SHP77 treated with DMSO at 0.1 percent for 48 hours (cell line): ENCODE data around the gene FIZ1.
A peak's percentile ranks its signal among the peaks of the same experiment; 100 is the strongest.

Source experiments
- DNase-seq: peaks from one replicate; lab custom pipeline; 2025; lab: John Stamatoyannopoulos, UW

Gene FIZ1, protein sequence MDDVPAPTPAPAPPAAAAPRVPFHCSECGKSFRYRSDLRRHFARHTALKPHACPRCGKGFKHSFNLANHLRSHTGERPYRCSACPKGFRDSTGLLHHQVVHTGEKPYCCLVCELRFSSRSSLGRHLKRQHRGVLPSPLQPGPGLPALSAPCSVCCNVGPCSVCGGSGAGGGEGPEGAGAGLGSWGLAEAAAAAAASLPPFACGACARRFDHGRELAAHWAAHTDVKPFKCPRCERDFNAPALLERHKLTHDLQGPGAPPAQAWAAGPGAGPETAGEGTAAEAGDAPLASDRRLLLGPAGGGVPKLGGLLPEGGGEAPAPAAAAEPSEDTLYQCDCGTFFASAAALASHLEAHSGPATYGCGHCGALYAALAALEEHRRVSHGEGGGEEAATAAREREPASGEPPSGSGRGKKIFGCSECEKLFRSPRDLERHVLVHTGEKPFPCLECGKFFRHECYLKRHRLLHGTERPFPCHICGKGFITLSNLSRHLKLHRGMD

DNA sequence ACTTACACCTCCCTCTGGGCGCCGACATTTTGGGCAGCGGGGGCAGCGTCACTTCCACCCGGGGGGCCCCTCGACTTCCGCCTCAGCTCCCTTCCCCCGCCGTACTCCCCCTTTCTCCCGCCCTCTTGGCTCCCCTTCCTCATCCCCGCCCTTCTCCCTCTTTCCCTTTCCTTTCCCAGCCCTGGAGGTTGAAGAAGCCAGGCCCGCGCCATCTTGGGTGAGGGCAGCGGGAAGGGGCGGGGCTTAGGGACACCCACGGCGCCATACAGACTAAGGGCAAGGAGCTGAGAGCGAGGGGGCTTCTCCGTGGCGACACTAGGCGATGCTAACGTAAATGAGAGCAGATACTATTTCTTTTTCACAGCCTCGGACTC, at the start of gene FIZ1:
Gene FIZ1 (minus strand): TSS at position 50 of the 374 bp plus-strand sequence. CDS start 1,652 bp downstream, outside the sequence.
- DNase-seq = peak; percentile 89

DNA sequence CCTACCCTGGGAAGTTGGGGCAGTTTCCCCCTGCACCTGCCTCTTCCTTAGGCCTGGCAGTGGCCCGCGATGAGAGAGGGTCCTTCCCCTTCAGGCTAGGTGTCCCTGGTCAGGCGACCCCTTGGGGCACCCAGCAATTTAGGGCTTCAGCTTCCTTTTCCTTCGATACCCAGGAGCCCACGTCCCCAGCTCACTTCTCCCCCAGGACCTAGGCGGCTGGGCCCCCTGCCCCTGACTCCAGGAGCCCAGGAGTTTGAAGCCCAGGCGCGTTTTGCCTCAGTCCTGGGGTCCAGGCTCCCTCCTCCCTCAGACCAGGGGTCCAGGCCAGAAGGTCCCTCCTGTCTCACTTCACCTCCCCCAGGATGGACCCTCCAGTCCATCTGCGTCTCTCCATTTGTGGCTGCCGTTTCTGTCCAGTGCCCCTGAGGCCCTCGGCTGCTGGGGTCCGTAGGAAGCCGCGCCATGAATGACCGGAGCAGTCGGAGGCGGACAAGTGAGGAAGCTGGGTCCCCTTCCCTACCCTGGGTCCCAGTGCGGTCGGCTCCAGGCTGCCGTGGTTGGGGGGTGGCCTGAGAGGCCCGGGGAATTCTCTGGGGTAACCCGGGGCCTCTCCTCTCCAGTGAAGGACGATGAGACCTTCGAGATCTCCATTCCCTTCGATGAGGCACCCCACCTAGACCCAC, 49.4 kb upstream of the FIZ1 start:
- no peak for DNase-seq

DNA sequence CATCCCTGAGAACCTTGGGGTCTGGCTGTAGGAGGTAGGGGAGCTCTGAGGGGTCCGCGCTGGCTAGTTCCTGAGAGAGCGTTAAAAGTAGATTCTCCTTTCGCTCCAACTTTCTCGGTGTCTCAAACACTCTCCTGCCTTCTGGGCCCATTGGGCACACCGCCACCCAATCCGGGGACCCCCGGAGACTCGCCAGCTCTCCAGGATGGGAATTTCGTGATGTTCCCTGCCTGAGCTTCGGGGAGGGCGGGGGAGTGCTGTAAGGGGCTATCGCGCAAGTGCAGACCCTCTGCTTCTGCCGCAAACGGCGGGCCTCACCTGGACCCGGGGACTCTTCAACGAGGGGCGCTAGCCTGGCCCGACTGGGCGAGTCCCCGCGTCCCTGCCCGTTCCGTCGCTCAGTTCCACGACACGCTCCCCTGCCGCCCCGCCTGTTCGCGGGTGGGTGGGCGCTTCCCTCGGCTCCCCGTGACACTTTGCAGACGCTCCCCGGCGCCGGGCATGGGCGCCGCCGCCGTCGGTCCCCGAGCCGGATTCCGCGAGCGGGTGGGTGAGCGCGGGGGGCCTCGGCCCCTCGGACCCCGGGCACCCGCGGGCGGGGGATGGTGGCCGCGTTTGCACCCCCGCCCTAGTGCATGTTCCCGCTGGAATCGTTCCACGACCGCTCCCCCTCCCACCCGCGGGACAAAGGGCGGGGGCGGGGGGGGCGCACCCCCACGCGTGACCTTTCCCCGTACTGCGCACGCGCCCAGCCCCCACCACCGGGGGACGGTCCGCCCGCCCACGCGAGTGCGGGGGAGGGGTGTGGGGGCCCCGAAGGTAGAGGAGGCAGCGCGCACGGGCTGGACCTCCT, 48.6 kb upstream of the FIZ1 start, which contains the start of gene CCDC106:
Gene CCDC106 (plus strand): TSS at position 481 of the 853 bp plus-strand sequence. CDS start 835 bp downstream, outside the sequence.
- DNase-seq = no peak

DNA sequence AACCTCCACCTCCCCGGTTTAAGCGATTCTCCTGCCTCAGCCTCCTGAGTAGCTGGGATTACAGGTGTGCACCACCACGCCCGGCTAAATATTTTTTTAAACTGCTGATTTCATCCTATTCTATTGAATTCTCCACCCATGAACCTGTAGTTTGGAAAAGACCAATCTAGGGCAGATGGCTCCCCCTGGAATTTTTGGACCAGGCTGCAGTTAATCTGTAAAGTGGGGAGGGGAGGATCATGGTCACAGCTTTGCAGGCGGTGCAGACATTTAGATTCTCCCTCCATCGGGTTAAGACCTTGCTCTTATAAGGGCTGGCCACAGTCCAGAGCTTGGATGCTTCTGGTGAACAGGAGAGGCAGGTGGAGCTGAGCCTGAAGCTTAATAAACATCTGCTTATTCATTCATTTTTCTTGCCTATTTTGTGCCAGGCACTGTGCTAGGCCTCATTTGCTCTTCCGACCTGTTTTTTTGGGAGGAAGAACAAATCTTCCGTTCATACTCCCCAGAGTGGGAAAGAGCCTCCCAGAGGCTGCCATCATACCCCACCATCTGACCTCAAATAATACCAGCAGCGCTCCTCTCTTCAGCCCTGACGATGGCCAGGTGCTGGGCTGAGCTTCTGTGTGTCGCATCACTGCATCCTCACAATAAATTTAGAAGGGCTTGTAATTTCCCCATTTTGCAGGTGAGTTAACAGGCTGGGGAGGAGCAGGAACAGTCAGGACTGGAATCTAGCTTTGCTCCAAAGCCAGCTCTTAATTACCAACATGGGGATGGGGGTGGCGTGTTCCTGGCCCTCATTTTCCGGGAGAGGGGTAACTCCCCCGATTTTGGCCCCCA, 47.8 kb upstream of the FIZ1 start:
- DNase-seq = no peak

DNA sequence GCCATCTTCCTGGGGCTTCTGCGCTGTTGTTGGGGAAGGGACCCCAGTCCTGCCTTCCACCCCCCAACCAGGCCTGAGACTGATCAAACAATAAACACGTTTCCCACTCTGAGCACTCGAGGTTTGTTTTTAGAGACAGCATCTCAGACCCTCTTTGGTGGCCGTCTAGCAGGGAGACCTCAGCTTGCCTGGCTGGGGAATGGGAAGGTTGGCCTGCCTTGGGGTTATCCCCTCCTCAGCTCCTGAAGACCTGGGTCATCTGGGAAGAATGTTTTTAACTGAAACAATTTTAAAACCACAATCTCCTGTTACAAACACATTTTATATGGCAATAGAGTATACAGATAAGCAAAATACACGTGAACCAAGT, 46.2 kb upstream of the FIZ1 start:
- no peak for DNase-seq

DNA sequence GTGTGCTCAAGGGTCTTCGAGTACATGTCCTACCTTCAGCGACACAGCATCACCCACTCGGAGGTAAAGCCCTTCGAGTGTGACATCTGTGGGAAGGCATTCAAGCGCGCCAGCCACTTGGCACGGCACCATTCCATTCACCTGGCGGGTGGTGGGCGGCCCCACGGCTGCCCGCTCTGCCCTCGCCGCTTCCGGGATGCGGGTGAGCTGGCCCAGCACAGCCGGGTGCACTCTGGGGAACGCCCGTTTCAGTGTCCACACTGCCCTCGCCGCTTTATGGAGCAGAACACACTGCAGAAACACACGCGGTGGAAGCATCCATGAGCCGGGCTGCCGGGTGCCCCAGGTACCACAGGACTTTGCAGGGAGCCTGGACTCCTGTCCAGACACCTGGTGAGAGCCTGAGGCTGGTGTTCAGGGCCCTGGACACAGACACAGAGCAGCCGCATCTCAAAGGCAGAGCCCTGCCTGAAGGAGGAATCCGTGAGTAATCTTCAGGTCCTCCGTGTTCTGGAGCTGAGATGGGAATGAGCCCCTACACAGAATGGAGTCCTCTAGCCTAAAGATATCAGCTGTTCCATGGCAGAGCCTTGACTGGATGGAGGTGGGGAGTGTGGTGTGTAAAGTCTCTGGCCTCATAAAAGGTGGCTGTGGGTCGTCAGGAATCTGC, 45.7 kb upstream of the FIZ1 start:
- no peak for DNase-seq

DNA sequence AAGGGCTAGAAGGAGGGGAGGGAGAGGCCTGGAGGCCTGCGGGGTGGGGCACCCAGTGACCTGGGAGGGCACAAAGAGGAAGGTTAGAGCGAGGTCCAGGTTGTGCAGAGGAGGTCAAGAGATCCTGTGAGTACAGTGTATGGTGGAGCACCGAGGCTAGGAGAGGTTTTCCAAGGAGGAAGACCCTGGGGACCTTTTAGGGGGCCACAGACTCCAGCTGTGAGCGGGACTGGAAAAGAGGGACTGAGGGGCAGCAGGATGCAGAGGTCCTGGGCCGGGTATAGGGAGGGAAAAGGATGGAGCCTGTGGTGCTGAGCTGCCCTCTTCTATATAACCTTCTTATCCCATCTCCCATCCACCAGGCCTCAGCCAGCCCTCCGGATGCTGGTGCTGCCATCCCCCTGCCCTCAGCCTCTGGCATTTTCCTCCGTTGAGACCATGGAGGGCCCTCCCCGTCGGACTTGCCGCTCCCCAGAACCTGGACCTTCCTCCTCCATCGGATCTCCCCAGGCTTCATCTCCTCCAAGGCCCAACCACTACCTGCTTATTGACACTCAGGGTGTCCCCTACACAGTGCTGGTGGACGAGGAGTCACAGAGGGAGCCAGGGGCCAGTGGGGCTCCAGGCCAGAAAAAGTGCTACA, 45.0 kb upstream of the FIZ1 start:
- DNase-seq = no peak

DNA sequence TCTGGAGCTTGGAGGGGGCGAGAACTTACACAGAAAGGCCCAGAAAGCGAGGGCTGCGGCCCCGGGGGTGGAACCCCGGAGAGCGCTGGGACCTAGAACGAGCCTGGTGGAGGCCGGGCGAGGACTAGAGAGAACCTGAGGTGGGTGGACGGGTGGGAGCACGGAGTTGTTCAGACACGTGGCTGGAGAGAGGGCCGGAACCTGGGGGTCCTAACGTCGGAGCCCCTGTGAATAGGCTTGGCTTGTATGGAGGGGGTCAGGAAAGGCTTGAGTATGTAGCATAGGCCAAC, 44.5 kb upstream of the FIZ1 start:
- DNase-seq = no peak

DNA sequence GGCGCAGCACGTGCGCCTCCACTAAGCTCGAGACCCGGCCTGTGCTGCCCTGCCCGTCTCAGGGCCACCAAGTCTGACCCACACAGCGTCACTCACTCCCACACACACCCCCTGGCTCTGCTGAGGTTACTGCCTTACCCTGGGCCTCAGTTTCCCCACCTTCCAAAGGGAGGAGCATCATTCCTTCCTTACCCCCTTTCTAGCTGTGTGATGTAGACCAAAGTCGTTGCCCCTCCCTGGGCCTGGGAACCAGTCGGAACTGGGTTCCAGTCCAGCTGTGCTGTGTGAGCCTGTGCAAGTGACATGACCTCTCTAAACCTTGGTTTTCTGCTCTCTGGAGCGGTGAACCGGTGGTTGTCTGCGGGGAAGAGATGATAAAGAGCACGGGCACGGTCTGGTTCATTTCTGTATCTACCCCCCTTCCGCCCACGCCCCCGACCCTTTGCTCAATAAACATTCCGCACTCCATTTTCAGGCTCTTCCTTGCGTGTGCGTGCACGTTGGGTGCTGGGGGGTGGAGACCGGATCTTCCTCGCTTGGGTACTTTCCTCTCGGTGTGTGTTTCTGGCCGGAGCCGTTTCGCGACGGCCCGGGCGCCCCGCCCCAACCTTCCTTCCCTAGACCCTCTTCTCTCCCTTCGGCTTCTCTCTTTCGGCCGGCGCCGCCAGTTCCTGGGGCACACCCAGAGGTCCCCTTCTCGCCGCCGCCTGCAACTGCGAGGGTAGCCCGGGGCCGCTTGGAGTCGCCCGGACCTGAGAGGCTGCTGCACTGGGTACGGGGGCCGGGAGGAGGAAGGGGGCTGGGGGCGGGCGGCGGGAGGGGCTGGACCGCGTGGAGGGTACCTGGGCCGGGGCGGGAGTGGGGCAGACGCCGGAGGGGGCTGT, 43.9 kb upstream of the FIZ1 start, which contains the start of gene ZNF581:
Gene ZNF581 (plus strand): TSS at position 647 of the 884 bp plus-strand sequence. CDS start 923 bp downstream, outside the sequence.
- peak; percentile 59 for DNase-seq

DNA sequence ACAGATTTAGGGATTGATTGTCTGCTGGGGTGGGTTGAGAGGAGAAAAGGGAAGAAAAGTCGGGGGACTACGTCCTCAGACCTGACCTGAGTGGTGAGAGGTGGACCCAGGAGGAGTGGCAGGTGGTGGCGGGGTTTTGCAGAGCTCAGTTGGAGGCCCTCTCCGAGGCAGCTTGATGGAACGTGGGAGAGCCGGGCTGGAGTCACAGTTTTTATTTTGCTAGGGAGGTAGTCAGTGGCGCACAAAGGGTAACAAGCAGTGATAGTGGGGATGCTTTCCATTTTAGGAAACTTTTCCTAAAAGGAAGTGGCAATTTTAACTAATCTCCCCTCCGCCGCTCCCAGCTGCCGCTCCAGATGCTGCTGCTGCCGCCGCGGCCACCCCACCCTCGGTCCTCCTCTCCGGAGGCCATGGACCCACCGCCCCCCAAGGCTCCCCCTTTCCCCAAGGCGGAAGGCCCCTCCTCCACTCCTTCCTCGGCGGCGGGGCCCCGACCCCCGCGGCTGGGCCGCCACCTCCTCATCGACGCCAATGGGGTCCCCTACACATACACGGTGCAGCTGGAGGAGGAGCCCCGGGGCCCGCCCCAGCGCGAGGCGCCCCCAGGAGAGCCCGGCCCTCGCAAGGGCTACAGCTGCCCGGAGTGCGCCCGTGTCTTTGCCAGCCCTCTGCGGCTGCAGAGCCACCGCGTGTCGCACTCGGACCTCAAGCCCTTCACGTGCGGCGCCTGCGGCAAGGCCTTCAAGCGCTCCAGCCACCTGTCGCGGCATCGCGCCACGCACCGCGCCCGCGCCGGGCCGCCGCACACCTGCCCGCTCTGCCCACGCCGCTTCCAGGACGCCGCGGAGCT, 43.1 kb upstream of the FIZ1 start:
- no peak for DNase-seq

DNA sequence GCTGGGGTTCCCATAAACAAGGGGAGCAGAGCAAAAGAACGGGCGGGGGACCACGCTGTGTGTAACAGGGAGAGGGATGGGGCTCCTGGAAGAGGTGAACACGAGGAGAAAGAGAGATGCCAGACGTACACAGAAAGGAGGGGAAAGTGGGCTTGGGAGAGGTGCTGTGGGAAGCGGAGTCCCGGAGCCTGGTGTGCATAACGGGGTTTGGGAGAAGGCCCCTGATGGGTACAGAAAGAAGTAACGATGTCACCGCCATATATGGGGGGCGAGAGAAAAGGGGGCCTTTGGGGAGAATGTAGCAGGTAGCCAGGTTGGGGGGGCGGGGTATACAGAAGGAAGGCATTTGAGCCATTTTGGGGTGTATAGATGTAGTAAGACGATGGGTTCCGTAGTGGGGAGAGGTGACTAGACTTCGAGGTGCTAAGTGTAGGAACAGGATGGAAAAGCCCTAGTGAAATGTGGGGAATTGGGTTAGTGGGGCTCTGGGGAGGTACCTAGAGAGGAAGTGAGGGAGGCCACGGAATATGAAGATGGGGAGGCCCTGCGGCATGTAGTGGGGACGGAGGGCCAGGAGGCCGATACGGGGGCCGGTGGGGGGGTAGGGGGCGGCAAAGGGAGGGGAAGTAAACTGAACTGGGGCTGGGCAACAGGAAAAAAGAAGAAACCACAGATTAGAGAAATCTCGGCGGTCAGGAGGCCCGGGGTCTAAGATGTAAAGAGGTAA, 42.3 kb upstream of the FIZ1 start:
- DNase-seq = no peak

DNA sequence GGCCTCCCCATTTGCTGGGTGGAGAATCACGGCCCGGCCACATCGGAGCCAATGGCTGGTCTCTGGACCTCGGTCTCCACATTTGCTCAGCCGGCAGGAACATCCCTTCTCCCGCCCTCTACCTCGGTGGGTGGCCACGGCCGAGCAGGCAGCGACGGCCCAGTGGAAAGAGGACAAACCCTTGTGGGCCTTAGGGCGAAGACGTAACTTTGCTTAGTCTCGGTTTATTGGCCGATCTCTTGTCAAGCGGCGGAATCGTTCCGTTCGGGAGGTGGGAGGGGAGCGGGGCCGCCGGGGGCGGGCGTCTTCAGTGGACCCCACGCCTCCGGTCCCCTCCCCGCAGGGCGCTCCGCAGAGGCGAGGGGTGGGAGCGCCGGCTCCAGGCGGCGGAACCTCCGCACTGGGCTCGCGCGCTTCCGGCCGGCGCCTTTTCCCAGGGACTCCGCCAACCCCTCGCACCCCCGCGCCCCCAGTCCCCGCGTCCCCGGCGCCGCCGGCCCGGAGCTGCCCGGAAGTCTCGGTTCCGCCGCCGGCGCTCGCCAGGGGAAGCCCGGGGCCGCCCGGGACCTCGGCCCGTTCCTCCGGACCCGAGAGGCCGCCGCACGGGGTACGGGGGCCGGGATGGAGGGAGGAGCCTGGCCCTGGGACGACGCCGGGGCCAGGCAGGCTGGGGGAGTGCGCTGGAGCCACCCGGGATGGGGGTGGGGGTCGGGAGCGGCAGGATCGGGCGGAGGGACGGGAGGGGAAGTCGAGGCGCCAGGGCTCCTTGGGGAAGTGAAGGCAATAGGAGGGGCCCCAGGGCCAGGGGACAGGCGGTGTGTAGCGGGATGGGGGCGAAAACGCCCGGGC, 41.5 kb upstream of the FIZ1 start, which contains the start of gene ZNF580:
Gene ZNF580 (plus strand): TSS at position 426 of the 849 bp plus-strand sequence. CDS start 1,507 bp downstream, outside the sequence.
- peak; percentile 24 for DNase-seq

DNA sequence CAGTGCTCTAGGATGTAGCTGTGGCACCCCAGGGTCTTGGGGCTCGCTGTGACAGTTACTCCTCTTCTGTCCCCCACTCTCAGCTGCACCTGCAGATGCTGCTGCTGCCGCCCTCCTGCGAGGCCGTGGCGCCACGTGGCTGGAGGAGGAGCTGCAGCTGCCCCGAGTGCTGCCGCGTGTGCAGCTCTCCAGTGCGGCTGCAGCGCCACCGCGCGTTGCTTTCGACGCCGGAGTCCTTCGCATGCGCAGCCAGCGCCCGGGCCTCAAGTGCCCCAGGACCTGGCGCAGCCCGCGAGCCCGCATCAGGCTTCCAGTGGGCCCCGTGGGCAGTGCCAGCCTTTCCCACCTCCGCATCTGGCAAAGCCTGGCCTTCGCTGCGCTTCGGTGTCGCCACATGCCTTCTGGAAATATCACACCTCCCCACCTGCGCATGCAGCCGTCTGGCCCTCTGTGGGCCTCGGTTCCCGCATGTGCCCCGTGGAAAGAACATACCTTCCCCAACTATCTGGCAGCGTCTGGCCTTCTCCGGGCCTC, 40.8 kb upstream of the FIZ1 start:
- DNase-seq = no peak

DNA sequence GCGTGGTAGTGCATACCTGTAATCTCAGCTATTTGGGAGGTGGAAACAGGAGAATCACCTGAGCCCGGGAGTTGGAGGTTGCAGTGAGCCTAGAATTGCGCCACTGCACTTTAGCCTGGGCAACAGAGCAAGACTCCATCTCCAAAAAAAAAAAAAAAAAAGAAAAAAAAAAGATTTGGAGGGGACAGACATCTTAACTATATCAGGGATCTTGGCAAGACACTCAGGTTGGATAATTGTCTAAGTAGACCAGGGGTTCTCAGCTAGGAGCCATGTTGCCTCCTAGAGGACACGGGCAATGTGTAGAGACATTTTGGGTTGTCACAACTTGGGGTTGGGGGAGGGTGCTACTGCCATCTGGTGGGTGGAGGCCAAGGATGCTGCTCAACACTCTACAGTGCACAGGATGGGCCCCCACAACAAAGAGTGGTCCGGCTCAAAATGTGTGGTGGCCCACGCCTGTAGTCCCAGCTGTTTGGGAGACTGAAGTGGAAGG, 39.6 kb upstream of the FIZ1 start:
- DNase-seq = peak; percentile 17

DNA sequence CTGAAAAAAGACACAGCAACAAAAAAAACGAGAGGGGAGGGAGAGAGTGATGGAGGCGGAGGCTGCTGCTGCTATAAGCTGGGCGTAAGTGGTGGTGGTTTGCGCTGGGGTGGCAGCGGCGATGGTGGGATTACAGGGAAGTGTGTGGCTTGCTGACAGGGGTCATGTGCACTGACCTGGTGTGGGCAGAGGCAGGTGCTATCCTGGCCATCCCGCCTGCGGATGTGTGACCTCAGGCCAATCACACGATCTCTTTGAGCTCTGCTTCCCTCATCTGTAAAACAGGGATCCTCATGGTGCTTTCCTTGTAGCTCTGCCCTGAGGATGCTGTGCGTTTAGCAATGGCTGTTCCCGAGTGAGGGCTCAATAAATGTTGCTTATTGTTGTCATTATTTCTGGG, 38.2 kb upstream of the FIZ1 start:
- DNase-seq = no peak

DNA sequence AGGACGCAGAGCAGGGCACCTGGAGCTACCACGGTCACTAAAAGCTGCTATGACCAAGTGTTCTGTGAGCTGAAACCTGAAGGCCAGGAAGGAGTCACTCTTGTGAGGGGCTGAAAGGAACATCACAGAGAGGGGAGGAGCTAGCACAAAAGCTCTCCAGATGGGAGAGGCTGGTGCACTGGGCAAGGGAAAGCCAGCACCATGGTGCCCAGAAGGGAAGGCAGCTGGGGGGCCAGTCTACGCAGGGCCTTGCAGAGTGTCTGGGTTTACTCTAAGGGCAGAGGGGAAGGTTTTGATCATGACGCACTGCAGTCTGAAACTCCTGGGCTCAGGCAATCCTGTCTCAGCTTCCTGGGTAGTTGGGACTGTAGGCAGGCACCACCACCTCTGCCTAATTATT, 37.4 kb upstream of the FIZ1 start:
- no peak for DNase-seq
